DOHH2 (cell line): ENCODE measurements around the gene CCDC185.

Experiments
- H3F3A ChIP-seq: fragments of 200-600 bp; sonication (generic), shearing (Covaris generic); 2 replicates; pipeline ENCODE4 v1.6.0; 2016; ENCODE audit warnings: antibody characterized with exemption, mild to moderate bottlenecking; ENCODE audit not compliant: control insufficient read depth, insufficient read depth
- H3K27ac ChIP-seq: fragments of 200-600 bp; sonication (generic); 2 replicates; pipeline ENCODE4 v1.5.1; 2014; ENCODE audit warnings: low read depth, mild to moderate bottlenecking, low read length, moderate library complexity
- H3K27me3 ChIP-seq: fragments of 200-600 bp; sonication (generic); 2 replicates; pipeline ENCODE4 v1.6.1; 2014; ENCODE audit warnings: mild to moderate bottlenecking, low read length, mixed read lengths; ENCODE audit not compliant: control insufficient read depth
- H3K36me3 ChIP-seq: fragments of 200-600 bp; sonication (generic); 2 replicates; pipeline ENCODE4 v1.6.1; 2014; ENCODE audit warnings: mild to moderate bottlenecking, low read length, moderate library complexity, mixed read lengths; ENCODE audit not compliant: control insufficient read depth
- H3K4me1 ChIP-seq: fragments of 200-600 bp; sonication (generic); 2 replicates; pipeline ENCODE4 v1.6.1; 2014; ENCODE audit warnings: mild to moderate bottlenecking, low read length, mixed read lengths; ENCODE audit not compliant: control insufficient read depth
- H3K4me2 ChIP-seq: fragments of 200-600 bp; sonication (generic); 2 replicates; pipeline ENCODE4 v1.6.0; 2014; ENCODE audit warnings: mild to moderate bottlenecking, low read length, moderate library complexity
- H3K4me3 ChIP-seq: fragments of 200-600 bp; sonication (generic); 2 replicates; pipeline ENCODE4 v1.5.1; 2014; ENCODE audit warnings: mild to moderate bottlenecking, low read length, mixed read lengths
- H3K79me2 ChIP-seq: fragments of 200-600 bp; sonication (generic); 2 replicates; pipeline ENCODE4 v1.6.1; 2014; ENCODE audit warnings: mild to moderate bottlenecking, low read length, mixed read lengths; ENCODE audit not compliant: control insufficient read depth
- H3K9me2 ChIP-seq: fragments of 200-600 bp; sonication (generic); replicated peaks from 2 replicates; pipeline ENCODE4 v1.6.1; 2014; ENCODE audit warnings: mild to moderate bottlenecking, low read length, mixed read lengths; ENCODE audit not compliant: control insufficient read depth
- H3K9me3 ChIP-seq: fragments of 200-600 bp; sonication (generic); 2 replicates; pipeline ENCODE4 v1.6.1; 2014; ENCODE audit warnings: antibody characterized with exemption, low read length, mixed read lengths; ENCODE audit not compliant: control insufficient read depth, insufficient read depth
- H4K20me1 ChIP-seq: fragments of 200-600 bp; sonication (generic); 2 replicates; pipeline ENCODE4 v1.6.0; 2014; ENCODE audit warnings: low read depth, mild to moderate bottlenecking, antibody characterized with exemption, low read length, moderate library complexity; ENCODE audit not compliant: control insufficient read depth, insufficient read depth
- EZH2phosphoT487 ChIP-seq: fragments of 200-600 bp; sonication (generic); IDR thresholded peaks from 2 replicates; pipeline ENCODE4 v1.6.1; 2017; ENCODE audit warnings: borderline replicate concordance, mild to moderate bottlenecking, antibody characterized with exemption, low read length, moderate library complexity, mixed read lengths
- TF ChIP-seq, protein P1 (sequence below): fragments of 200-600 bp; sonication (generic); IDR thresholded peaks from one replicate; pipeline ENCODE4 v1.5.1; 2014; ENCODE audit warnings: antibody characterized with exemption, mild to moderate bottlenecking, low read depth, low read length; ENCODE audit not compliant: poor library complexity, severe bottlenecking

CCDC185 gene

GRCh38 chr1:223403184-223403815 lies 10.1 kb downstream of the CCDC185 start:
- no peaks in the 10 kb centered on the region for H3F3A ChIP-seq
- H3K27ac ChIP-seq, result no peak overlapping the region
- TF ChIP-seq, protein P1, sequence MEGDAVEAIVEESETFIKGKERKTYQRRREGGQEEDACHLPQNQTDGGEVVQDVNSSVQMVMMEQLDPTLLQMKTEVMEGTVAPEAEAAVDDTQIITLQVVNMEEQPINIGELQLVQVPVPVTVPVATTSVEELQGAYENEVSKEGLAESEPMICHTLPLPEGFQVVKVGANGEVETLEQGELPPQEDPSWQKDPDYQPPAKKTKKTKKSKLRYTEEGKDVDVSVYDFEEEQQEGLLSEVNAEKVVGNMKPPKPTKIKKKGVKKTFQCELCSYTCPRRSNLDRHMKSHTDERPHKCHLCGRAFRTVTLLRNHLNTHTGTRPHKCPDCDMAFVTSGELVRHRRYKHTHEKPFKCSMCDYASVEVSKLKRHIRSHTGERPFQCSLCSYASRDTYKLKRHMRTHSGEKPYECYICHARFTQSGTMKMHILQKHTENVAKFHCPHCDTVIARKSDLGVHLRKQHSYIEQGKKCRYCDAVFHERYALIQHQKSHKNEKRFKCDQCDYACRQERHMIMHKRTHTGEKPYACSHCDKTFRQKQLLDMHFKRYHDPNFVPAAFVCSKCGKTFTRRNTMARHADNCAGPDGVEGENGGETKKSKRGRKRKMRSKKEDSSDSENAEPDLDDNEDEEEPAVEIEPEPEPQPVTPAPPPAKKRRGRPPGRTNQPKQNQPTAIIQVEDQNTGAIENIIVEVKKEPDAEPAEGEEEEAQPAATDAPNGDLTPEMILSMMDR, result no peak
- TF ChIP-seq EZH2phosphoT487, result no peak
- no peak overlapping the region for H3K4me2 ChIP-seq
- no peaks in the 10 kb centered on the region for H3K27me3 ChIP-seq
- no peaks in the 10 kb centered on the region for H3K36me3 ChIP-seq
- no peaks in the 10 kb centered on the region for H3K9me3 ChIP-seq
- H3K4me3 ChIP-seq, result no peak overlapping the region
- no peaks in the 10 kb centered on the region for H4K20me1 ChIP-seq
- no peaks in the 10 kb centered on the region for H3K9me2 ChIP-seq
- H3K4me1 ChIP-seq, result no peaks in the 10 kb centered on the region
- H3K79me2 ChIP-seq, result no peaks in the 10 kb centered on the region

DNA sequence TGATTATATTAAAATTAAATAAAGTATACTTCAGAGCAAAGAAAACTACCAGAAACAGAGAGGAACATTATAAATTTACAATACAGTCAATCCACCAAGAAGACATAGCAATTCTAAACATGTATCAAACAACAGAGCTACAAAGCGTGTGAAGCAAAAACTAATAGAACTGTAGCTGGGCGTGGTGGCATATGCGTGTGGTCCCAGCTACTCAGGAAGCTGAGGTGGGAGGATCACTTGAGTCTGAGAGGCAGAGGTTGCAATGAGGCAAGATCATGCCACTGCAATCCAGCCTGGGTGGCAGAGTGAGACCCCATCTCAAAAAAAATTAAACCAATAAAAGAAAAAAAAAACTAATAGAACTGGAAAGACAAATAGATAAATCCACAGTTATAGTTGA lies 12.3 kb downstream of the CCDC185 start:
- Histone ChIP-seq H4K20me1 (no peaks in the 10 kb centered on the region), H3K4me2 (no peak overlapping the region)

GRCh38 chr1:223410036-223410435 lies 16.8 kb downstream of the CCDC185 start:
- H3K9me2 ChIP-seq, result no peaks in the 10 kb centered on the region
- TF ChIP-seq, protein P1, result no peak
- no peak for TF ChIP-seq EZH2phosphoT487

More for the DNA sequence above, 12.3 kb downstream of the CCDC185 start:
- Histone ChIP-seq H3K36me3 (no peaks in the 10 kb centered on the region), H3K27me3 (no peaks in the 10 kb centered on the region), H3K9me3 (no peaks in the 10 kb centered on the region), H3K79me2 (no peaks in the 10 kb centered on the region), H3K9me2 (no peaks in the 10 kb centered on the region), H3F3A (no peaks in the 10 kb centered on the region), H3K27ac (no peak overlapping the region), H3K4me3 (no peak overlapping the region), H3K4me1 (no peaks in the 10 kb centered on the region)
- TF ChIP-seq EZH2phosphoT487, result no peak
- TF ChIP-seq, protein P1, result no peak

More at GRCh38 chr1:223410036-223410435, 16.8 kb downstream of the CCDC185 start:
- Histone ChIP-seq H3K4me3 (no peak overlapping the region), H3K79me2 (no peaks in the 10 kb centered on the region), H3K36me3 (no peaks in the 10 kb centered on the region), H3K27me3 (no peaks in the 10 kb centered on the region; the same call in 1 of the 2 replicates), H3F3A (no peaks in the 10 kb centered on the region), H3K27ac (no peak overlapping the region), H3K4me1 (no peaks in the 10 kb centered on the region), H3K4me2 (no peak overlapping the region), H4K20me1 (no peaks in the 10 kb centered on the region), H3K9me3 (no peaks in the 10 kb centered on the region)
